ENCODE measurements around the gene TRUB1. TPM values are rescaled to one million over a fixed set of nuclear protein-coding genes. Genes with fewer than 3 reads are reported as not detected.
"Not testable (repeated sequence)": the region's sequence is repeated elsewhere in the genome, so short reads cannot be mapped to it uniquely, and the experiment has no call there.

Gene TRUB1
- total RNA-seq: 17.1 TPM
- polyA plus RNA-seq (ENCODE audit: insufficient read depth, low read depth, low replicate concordance): 11.5 TPM
- long read RNA-seq, donor 1, transcript TRUB1-201 (8 exons, 3,408 nt): major isoform, 5 of 5 reads
- long read RNA-seq, donor 1, partial matches to known transcripts: 0 of 5 reads
- long read RNA-seq, donor 1, other reads (novel, unspliced or antisense): 0 of 5 reads
- long read RNA-seq, donor 2, transcript TRUB1-201 (8 exons, 3,408 nt): major isoform, 9 of 11 reads
- long read RNA-seq, donor 2, partial matches to known transcripts: 0 of 11 reads
- long read RNA-seq, donor 2, other reads (novel, unspliced or antisense): 0 of 11 reads
- long read RNA-seq, donor 3, transcript TRUB1-201 (8 exons, 3,408 nt): major isoform, 10 of 34 reads
- long read RNA-seq, donor 3, partial matches to known transcripts: 21 of 34 reads
- long read RNA-seq, donor 3, other reads (novel, unspliced or antisense): 0 of 34 reads
- long read RNA-seq, donor 4, transcript TRUB1-201 (8 exons, 3,408 nt): major isoform, 10 of 10 reads
- long read RNA-seq, donor 4, partial matches to known transcripts: 0 of 10 reads
- long read RNA-seq, donor 4, other reads (novel, unspliced or antisense): 0 of 10 reads
- long read RNA-seq, donor 5: 0 reads
- long read RNA-seq, donor 6, transcript TRUB1-201 (8 exons, 3,408 nt): major isoform, 18 of 62 reads
- long read RNA-seq, donor 6, partial matches to known transcripts: 43 of 62 reads
- long read RNA-seq, donor 6, other reads (novel, unspliced or antisense): 0 of 62 reads
- long read RNA-seq, donor 7, transcript TRUB1-201 (8 exons, 3,408 nt): major isoform, 9 of 12 reads
- long read RNA-seq, donor 7, partial matches to known transcripts: 0 of 12 reads
- long read RNA-seq, donor 7, other reads (novel, unspliced or antisense): 2 of 12 reads
- long read RNA-seq, donor 8, transcript TRUB1-201 (8 exons, 3,408 nt): major isoform, 7 of 36 reads
- long read RNA-seq, donor 8, partial matches to known transcripts: 25 of 36 reads
- long read RNA-seq, donor 8, other reads (novel, unspliced or antisense): 0 of 36 reads
- long read RNA-seq, donor 9, transcript TRUB1-201 (8 exons, 3,408 nt): major isoform, 5 of 21 reads
- long read RNA-seq, donor 9, partial matches to known transcripts: 16 of 21 reads
- long read RNA-seq, donor 9, other reads (novel, unspliced or antisense): 0 of 21 reads
- long read RNA-seq, donor 10, partial matches to known transcripts: 0 of 5 reads
- long read RNA-seq, donor 10, other reads (novel, unspliced or antisense): 0 of 5 reads

GRCh38 chr10:114937962-114938855 is at the start of gene TRUB1:
Gene TRUB1, plus strand, starts transcription at chr10:114938195. Its CDS starts 59 bp downstream, at chr10:114938254.
- Histone ChIP-seq H3K9me3 (ENCODE audit: control insufficient read depth in 2 of 3, insufficient read depth in 1 of 3, low read length in 3 of 3) (no peaks in the 10 kb centered on the region), H3K4me1 (ENCODE audit: control insufficient read depth in 2 of 3, insufficient read depth in 2 of 3, low read depth in 1 of 3, low read length in 3 of 3) (peaks cover 0 to 8% (median 0%) of the 10 kb centered on the region in 3 donors), H3K36me3 (ENCODE audit: control insufficient read depth in 2 of 3, insufficient read depth in 3 of 3, low read length in 3 of 3) (peaks cover 0 to 5% (median 5%) of the 10 kb centered on the region in 3 donors), H3K27ac (ENCODE audit: low read depth in 2 of 2, low read length in 2 of 2) (peak within 1 kb of the TSS; percentile 46 to 62), H3K9ac (ENCODE audit: low read length in 3 of 3) (peak within 1 kb of the TSS; percentile 80 to 92 (median 85)), H3K27me3 (ENCODE audit: control insufficient read depth, insufficient read depth, low read length) (no peaks in the 10 kb centered on the region), H3K4me3 (ENCODE audit: low read length in 3 of 3) (peak within 1 kb of the TSS; percentile 75 to 92 (median 91))
- intact Hi-C loops (cut with DNase I): no loop called here
- DNase-seq (peak; percentile 95 to 99 (median 96)), FAIRE-seq (peak; percentile 19)
- TF ChIP-seq CTCF (IDR thresholded peaks at IDR 0.05; ENCODE audit: borderline replicate concordance, extremely low read depth, insufficient read depth): no peak

- intact Hi-C loops (cut with DNase I): no loop called here
- Histone ChIP-seq H3K9ac (ENCODE audit: low read length in 3 of 3) (no peak overlapping the region), H3K27ac (ENCODE audit: low read depth in 2 of 2, low read length in 2 of 2) (no peak overlapping the region), H3K36me3 (ENCODE audit: control insufficient read depth in 2 of 3, insufficient read depth in 3 of 3, low read length in 3 of 3) (no peaks in the 10 kb centered on the region), H3K27me3 (ENCODE audit: control insufficient read depth, insufficient read depth, low read length) (no peaks in the 10 kb centered on the region), H3K9me3 (ENCODE audit: control insufficient read depth in 2 of 3, insufficient read depth in 1 of 3, low read length in 3 of 3) (no peaks in the 10 kb centered on the region), H3K4me1 (ENCODE audit: control insufficient read depth in 2 of 3, insufficient read depth in 2 of 3, low read depth in 1 of 3, low read length in 3 of 3) (no peaks in the 10 kb centered on the region), H3K4me3 (ENCODE audit: low read length in 3 of 3) (no peak overlapping the region)
- no peak for FAIRE-seq
- TF ChIP-seq CTCF (IDR thresholded peaks at IDR 0.05; ENCODE audit: borderline replicate concordance, extremely low read depth, insufficient read depth): no peak
- DNase-seq: no peak
Measured at GRCh38 chr10:114893251-114893650, 44.7 kb upstream of the TRUB1 start.

GRCh38 chr10:114894911-114895310 is 43.1 kb upstream of the TRUB1 start:
- no peak for FAIRE-seq
- Histone ChIP-seq H3K27me3 (ENCODE audit: control insufficient read depth, insufficient read depth, low read length) (no peaks in the 10 kb centered on the region), H3K36me3 (ENCODE audit: control insufficient read depth in 2 of 3, insufficient read depth in 3 of 3, low read length in 3 of 3) (no peaks in the 10 kb centered on the region), H3K4me1 (ENCODE audit: control insufficient read depth in 2 of 3, insufficient read depth in 2 of 3, low read depth in 1 of 3, low read length in 3 of 3) (no peaks in the 10 kb centered on the region), H3K9ac (ENCODE audit: low read length in 3 of 3) (no peak overlapping the region), H3K27ac (ENCODE audit: low read depth in 2 of 2, low read length in 2 of 2) (no peak overlapping the region), H3K4me3 (ENCODE audit: low read length in 3 of 3) (no peak overlapping the region), H3K9me3 (ENCODE audit: control insufficient read depth in 2 of 3, insufficient read depth in 1 of 3, low read length in 3 of 3) (no peaks in the 10 kb centered on the region)
- no peak for TF ChIP-seq CTCF (IDR thresholded peaks at IDR 0.05; ENCODE audit: borderline replicate concordance, extremely low read depth, insufficient read depth)
- intact Hi-C loops (cut with DNase I): no loop called here
- DNase-seq: no peak

GRCh38 chr10:114897011-114897410 is 41.0 kb upstream of the TRUB1 start:
- H3K4me1 ChIP-seq (ENCODE audit: control insufficient read depth in 2 of 3, insufficient read depth in 2 of 3, low read depth in 1 of 3, low read length in 3 of 3); H3K9ac ChIP-seq (ENCODE audit: low read length in 3 of 3); H3K27ac ChIP-seq (ENCODE audit: low read depth in 2 of 2, low read length in 2 of 2); H3K9me3 ChIP-seq (ENCODE audit: control insufficient read depth in 2 of 3, insufficient read depth in 1 of 3, low read length in 3 of 3); H3K36me3 ChIP-seq (ENCODE audit: control insufficient read depth in 2 of 3, insufficient read depth in 3 of 3, low read length in 3 of 3); FAIRE-seq; H3K27me3 ChIP-seq (ENCODE audit: control insufficient read depth, insufficient read depth, low read length); intact Hi-C loops (cut with DNase I); H3K4me3 ChIP-seq (ENCODE audit: low read length in 3 of 3); DNase-seq: not testable (repeated sequence)

Measured in kidney (tissue), 22 donors.